ENCODE measurements around the gene UBA3.

Gene UBA3

DNA sequence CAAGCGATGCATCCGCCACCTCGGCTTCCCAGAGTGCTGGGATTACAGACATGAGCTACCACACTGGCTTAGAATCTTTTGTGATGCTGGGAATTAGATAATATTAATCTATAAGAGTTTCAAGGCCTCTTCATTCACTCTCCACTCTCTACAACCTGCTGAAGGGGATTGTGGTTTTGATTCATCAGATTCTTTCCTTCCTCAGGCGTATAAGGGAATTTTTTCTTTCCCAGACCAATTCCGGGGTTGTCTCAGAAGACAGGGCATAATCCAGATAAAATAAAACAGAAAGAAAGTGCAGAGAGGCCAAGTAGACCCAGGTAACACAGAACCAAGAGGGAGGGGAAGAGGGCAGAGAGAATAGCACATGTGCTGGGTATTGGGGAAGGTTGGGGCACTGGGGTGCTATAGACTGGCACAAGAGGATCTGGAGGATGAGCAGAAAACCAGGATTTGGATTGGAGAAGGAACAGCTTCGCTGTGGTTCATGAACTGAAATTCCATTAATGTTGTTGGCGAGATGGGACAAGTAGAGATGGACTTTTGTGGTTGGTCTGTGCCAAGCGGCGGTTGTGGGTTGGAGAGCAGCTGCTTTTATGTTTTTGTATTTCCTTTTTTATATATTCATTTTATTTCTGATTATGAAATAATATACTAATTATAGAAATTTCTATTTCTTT lies 17.4 kb upstream of the UBA3 start:
- TF ChIP-seq, protein P1, sequence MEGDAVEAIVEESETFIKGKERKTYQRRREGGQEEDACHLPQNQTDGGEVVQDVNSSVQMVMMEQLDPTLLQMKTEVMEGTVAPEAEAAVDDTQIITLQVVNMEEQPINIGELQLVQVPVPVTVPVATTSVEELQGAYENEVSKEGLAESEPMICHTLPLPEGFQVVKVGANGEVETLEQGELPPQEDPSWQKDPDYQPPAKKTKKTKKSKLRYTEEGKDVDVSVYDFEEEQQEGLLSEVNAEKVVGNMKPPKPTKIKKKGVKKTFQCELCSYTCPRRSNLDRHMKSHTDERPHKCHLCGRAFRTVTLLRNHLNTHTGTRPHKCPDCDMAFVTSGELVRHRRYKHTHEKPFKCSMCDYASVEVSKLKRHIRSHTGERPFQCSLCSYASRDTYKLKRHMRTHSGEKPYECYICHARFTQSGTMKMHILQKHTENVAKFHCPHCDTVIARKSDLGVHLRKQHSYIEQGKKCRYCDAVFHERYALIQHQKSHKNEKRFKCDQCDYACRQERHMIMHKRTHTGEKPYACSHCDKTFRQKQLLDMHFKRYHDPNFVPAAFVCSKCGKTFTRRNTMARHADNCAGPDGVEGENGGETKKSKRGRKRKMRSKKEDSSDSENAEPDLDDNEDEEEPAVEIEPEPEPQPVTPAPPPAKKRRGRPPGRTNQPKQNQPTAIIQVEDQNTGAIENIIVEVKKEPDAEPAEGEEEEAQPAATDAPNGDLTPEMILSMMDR (IDR thresholded peaks at IDR 0.05) = no peak

DNA sequence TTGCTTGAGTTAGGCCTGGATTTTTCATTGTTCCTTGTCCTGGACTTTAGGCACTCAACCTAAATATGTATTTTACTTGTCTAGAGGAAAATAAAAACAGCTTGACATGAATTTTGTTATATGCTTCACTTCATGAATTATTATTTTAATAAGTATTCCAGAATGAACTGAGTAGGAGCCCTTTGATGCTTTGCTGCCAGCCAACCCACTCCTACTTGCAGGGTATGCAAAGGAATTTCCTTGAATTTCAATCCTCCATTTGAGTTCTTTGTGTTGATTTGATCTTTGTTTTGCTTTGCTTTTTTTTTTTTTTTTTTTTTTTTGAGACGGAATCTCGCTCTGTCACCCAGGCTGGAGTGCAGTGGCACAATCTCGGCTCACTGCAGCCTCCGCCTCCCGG lies 16.1 kb upstream of the UBA3 start:
- TF ChIP-seq, protein P1 (IDR thresholded peaks at IDR 0.05) = no peak

DNA sequence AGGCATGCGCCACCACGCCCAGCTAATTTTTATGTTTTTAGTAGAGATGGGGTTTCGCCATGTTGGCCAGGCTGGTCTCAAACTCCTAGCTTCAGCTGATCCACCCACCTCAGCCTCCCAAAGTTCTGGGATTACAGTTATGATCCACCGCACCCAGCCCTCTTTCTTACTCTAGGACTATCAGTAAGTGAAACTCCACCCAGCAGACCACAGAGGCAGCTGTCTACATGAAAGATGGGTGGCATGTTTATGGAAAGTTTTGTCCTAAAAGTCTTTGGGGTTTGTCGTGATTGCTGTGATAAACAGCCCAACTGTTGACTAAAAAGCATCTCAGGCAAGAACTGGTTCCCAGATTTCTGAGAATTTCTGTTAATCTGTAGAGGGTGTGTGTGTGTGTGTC lies 15.5 kb upstream of the UBA3 start:
- TF ChIP-seq, protein P1 (IDR thresholded peaks at IDR 0.05) = no peak

DNA sequence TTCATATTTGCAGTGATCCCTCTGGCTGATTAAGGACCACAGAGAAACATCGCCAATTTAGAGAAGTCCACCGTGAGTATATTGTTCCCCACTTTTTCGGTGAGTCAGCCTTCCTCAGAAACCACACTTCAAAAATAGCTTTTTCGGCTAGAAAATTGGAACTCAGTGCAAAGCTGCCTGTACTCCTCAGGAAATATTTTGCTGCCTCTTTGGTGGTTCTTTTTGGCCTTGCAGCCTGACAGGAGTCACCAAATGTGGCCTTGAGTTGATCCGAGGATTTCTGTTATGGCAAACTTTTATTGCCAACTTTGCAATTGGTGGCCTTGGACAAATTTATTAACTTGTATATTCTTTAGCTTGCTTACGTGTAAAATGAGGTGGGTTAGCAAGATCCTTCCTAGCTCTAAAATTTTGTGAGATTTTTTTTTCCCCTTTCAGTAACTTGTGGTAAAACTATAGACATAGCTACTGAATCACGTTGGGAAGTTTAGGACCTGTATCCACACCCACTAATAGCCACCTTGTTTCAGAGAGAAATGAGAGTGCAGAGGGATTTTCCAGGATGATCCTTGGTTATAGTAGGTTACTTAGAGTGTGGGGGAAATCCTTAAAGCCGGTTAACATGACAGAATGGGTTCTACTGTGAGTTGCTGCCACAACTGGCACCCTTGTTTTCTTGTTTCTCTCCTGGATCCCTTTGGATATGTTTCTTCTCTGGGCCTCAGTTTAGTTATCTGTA lies 14.5 kb upstream of the UBA3 start:
- TF ChIP-seq, protein P1 (IDR thresholded peaks at IDR 0.05) = no peak

DNA sequence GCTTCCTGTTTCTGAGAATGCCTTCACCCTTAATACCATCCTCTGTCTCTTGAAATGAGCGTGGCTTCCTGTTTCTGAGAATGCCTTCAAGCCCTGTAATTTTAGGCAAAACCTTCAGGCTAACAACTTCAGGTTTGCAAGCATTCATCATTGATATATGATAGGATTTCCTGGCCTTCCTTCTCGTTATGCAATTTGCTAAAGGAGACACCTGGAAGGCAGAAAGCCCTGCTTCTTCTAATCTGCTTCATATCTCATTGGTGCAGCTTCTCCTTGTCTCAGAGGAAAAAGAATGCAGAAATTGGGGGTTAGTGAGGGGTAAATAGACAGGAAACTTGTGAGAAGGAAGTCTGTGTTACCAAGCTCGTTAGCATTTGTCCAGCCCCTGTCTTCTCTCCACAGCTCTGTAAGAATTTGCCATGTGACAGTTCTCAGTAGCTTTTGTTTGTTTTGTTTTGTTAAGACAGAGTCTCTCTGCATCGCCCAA lies 11.9 kb upstream of the UBA3 start:
- TF ChIP-seq, protein P1 (IDR thresholded peaks at IDR 0.05) = no peak

DNA sequence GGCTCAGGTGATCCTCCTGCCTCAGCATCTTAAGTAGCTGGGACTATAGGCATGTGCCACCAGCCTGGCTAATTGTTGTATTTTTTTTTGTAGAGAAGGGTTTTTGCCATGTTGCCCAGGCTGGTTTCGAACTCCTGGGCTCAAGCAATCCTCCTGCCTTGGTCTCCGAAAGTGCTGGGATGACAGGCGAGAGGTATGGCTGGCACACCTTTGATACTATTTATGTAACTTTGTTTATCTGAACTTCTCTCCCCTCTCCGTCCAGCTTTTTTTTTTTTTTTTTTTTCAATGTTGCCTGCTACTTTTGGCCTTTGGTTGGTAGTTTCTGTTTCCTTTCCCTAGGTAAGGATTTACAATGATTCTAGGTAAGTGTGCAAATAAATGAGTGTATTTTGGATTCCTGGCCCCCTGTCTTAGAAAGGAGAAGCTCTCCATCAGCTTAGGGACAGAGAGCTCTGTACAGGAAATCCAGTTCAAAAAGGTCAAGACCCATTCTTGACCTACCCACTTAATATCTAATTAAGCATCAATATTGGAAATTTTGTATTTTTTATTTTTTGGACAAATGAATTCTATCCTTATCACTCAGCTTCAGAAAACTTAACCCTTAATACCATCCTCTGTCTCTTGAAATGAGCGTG lies 11.3 kb upstream of the UBA3 start:
- TF ChIP-seq, protein P1 (IDR thresholded peaks at IDR 0.05) = no peak

DNA sequence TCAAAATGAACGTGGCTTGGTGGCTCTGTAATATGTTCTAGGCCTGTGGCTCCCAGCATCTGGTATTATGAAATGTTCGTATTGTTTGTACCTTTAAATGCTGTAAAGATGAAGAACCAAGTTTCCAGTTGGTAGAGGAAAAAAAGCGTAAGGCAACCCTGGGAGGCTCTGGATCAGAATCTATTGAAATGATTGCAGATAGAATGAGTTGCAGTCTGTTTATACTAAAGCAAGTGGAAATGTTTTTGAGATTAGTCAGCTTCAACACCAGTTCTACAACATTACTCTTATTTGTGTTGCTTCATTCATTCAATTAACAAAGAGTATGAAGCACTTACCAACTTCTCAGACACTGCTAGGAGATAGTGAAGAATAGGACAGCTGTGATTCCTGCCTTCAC lies 9.9 kb upstream of the UBA3 start:
- TF ChIP-seq, protein P1 (IDR thresholded peaks at IDR 0.05) = no peak

Data from LNCAP (cell line).